COLO829 (cell line): ENCODE results near the gene AOX1.
"Not testable (repeated sequence)": the region's sequence is repeated elsewhere in the genome, so short reads cannot be mapped to it uniquely, and the experiment has no call there.

Experiments used
- DNase-seq: peaks from one replicate; pipeline ENCODE4 v3.0.0; 2012; ENCODE audit warnings: low spot score

The AOX1 gene

DNA sequence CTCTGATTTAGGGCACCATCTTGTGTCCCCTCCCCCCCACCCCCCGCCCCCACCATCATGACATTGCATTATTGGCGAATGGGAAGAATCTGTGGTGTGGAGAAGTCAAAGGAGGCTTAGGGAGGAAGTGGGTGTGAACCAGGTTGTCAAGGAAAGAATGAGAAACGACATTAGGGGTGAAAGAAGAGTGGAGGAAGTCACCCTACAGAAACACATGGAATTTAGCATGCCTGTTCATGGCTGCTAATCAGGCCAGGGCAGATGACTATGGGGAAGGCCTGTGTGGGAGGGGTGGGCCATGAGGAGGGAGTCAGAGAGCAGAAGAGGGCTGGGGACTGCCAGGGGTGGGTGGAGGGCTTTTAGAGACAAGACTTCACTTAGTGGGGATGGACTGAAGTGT, 81.6 kb downstream of the AOX1 start:
- DNase-seq = no peak

DNA sequence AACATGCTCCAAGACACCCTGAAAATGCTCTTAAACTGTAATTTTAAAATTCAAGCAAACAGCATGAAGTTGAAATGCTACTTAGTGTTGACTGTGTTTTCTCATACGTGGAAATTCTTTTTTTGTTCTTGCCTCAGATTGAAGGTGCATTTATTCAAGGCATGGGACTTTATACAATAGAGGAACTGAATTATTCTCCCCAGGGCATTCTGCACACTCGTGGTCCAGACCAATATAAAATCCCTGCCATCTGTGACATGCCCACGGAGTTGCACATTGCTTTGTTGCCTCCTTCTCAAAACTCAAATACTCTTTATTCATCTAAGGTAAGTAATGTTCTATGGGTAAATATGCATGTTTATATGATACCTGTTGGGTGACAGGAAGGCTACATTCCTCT, 82.7 kb downstream of the AOX1 start:
- DNase-seq = no peak

DNA sequence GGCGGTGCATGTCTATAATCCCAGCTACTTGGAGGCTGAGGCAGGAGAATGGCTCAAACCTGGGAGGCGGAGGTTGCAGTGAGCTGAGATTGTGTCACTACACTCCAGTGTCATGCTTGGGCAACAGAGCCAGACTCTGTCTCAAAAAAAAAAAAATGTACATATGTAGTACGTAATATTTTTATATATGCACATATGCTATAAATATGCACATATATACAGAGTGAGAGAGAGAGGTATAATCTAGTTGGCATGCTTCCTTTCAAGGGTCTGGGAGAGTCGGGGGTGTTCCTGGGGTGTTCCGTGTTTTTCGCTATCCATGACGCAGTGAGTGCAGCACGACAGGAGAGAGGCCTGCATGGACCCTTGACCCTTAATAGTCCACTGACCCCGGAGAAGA, 83.5 kb downstream of the AOX1 start:
- no peak for DNase-seq

DNA sequence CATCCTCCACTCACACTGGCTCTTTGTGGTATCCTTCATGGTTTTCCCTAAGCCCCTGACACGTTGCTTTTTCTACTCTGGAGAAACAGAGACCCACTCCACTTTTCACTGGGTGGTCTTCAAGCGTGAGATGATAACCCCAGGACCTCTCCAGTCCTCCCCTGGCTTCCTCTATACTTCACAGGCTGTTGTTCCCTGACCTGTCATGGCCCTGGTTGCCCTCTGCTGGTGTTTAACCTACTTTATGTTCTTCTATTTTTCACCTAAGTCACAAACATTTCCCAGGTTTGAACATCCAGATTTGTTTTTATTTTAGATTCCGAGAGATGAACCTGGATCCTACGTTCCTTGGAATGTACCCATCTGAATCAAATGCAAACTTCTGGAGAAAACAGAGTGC, 84.5 kb downstream of the AOX1 start:
- no peak for DNase-seq

DNA sequence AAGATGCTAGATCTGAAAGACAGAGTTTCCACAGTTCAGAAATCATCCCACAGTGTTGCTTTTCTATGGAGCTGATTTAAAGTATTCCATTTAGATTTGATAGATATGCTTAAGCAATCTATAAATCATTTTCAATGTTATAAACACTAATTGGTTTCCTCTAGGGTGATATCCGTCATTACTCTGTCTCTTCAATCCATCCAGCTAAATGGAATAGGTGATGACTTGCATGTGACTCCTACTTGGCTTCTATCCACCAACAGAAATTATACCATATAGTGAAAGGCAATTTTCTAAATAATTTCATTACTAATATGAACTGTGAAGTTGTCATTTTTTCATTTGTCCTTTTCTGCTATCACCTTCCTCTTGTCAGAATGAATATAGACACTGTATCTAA, 84.9 kb downstream of the AOX1 start:
- no peak for DNase-seq

DNA sequence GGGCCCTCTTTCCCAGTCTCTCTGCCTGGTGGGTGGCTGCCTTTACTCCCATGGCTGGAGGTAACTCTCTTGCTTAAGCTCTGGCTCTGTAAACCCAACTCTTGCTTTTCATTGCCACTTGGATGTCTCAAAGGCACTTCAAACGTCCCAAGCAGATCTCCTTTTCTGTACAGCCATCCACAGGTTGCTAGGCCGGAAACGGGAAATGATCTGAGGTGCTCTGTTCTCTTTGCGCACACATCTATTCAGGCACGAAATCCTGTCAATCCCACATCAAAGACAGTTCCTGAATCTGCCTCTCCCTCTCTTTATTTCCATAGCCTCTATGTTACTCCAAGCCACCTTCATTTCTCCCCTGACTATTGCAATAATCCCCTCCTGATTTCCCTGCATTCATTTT, 87.4 kb downstream of the AOX1 start:
- no peak for DNase-seq

DNA sequence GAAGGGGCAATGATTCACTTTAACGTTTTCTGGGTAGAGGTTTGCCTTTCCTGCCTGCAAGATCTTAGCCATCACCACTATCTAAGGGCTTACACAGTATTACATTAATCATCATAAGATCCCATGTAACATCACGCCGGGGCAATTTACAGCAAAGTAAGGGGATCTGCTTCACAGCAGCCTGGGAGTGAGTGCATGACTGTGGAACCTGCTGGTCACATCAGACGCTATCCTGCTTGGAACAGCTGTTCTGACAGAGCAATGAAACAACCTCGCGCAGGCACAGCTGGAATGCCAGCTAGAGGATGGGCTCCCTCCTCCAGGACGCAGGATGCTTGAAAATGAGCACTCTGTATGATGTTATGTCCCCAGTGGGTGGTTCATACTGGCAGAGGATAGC, 89.0 kb downstream of the AOX1 start:
- no peak for DNase-seq

DNA sequence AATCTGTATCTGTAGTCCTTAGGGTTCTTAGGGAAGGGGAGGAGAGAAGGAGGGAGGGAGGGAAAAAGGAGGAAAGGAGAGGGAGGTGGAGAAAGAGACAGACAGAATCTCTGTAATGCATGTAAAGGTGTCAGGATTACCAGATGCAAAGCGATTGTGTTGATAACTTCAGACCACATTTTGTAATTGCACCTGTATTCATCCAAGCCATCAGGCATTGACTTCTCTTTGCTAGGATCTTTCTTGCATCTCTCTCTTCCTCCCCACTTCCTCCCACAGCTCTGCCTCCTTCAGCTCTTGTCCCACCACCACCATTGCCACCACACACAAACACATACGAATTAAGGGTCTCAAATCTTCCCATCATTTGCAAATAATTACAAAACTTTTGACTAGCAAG, 91.4 kb downstream of the AOX1 start:
- DNase-seq = no peak

DNA sequence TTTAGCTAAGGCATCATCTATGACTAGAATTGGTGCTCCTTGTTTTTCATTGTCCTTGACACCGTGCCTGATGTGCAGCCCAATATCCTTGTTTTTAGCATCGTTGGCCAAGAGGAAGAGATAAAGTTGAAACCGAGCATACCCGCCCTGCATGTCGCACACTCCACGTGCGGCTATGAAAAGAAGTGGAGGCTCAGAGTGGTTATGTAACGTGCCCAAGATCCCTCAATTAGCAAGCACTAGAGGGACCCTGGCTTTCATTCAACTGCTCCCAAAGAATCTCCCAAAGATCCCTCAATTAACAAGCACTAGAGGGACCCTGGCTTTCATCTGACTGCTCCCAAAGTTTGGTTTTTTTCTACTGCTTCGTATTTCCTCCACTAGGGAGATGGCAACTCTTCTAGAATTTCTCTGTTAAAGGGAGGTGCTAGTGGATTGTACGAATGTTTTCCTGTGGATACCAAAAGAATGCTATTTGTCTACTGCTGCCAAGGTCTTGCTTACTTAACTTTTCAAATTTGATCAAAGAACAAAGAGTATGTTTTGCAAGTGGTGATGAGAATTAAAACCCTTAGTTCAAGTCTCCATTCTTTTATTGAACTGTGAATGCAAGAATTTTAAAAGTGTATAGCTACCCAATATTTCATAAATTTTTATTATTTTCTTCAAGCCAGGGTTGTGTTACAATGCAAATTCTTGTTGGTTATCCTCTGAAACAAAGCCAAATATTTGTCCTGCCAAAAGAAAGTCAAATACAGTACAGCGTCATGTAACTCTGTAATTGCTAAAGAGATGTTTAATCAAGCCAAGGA, 92.1 kb downstream of the AOX1 start:
- DNase-seq = no peak

DNA sequence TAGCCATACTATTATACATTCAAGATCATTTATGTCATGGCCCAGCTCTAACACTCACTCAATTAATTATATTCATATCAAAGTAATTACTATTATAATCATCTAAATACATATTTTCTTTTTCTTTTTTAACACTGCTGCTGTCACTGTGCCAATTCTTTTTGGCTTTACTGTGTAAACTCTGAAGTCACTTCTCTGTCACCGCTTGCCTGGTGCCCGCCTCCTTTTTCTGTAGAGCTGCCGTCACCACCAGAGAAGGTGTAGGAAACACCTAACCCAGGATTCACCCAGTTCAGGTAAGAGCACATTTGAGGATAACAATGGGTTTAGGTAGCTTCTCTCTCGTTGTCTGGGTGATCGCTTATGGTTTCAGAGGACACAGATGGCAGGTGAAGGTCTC, 93.3 kb downstream of the AOX1 start:
- DNase-seq = no peak

DNA sequence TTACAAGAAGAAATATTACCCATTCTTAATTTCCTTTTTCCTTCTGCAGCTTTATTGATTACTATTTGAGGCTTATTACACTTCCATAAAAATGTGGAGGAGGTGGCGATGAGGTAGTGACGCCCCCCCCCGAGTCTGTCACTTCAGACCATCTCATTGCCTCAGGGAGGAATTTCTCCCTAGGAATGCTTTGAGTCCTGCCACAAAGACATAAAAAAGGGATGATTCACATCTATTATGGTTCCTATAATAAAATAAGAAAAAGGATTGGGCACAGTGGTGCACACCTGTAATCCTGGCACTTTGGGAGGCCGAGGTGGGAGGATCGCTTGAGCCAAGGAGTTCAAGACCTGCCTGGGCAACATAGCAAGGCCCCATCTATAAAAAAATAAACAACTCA, 93.7 kb downstream of the AOX1 start:
- DNase-seq = no peak

DNA sequence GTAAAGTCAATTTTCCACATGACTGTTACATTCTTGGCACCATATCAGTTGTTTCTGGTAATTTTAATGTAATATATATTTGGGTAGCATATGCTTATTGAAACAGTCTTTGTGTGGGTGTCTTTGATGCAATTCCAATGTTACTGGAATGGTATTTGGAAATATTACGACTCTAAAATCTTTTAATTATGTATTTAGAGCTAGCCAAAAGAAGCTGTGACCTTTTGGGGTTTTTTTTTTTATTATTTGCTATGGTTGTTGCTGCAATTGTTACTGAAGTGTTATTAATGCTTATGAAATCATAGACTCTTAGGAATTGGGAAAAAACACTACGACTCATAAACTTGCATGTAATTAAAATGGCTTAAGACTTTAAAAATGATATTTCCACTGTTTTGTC, 95.9 kb downstream of the AOX1 start:
- DNase-seq = no peak

DNA sequence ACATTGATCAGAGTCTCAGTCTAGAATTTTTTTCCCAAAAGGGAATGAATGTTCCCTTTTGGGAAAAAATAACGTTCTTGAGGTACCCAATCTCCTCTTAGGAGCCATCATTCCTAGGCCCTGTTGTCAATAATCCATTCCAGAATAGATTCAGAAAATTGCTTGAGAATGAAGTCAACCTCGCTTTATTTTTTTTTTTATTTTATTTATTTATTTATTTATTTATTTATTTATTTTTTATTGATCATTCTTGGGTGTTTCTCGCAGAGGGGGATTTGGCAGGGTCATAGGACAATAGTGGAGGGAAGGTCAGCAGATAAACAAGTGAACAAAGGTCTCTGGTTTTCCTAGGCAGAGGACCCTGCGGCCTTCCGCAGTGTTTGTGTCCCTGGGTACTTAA, 96.6 kb downstream of the AOX1 start:
- DNase-seq = not testable (repeated sequence)

DNA sequence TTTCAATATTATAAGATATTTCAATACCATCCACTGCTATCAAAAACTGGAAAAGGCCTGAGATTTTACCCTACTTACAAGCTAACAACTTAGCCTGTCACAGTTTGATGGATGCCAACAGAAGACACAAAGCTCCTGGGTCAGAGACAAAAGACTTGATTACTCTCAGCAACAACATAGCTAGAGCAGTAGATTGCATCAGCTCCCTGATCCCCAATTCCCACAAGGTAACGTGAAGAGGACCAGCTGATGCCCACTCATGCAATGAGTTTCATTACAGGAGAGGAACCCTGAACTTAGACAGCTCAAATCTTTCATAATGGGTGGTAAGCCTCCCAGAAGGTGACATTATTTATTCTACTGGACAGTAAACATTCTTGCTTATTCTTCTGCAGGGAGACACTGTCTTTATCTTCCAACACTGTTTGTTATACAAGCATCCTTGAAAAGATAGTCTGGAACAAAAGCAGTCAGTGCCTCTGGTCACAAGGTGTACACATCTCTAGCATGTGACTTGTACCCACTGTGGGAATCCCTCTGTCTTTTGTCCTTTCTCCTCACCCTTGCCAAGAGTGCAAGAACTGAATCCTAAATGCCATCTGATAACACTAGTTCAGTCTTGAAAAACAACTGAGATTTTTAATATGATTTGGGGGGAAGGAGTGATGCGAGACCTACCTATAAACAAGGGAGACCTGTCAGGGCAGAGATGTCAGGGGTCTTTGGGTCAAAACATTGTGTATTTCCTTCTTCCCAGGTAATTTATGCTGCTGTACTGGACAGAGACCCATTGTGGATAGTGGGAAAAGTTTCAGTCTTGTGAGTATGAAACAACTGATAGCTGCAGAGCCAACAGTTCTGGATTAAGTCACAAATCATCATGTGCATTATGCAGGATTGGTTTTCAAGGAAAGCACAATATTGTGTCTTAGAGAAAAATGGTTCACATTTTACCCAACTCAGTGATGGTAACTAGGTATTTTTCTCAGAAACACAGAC, 102.4 kb downstream of the AOX1 start:
- no peak for DNase-seq

DNA sequence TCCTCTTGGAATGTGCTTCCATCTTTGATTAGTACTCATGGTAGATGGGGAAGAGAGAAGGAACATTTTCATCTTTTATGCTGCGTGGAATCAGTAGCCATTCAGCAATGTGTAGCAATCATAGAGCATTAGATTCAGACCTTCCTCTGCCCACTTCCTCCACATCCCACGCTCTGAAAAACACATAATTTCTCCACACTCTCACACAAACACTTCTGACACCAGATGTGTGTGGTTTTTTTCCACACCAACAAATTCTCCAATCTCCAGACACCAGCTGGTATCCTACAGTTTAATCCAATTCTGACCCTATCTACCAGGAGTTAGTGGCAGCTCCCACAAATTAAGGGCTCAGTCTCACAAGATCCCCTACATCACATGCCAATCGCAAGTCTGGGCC, 103.3 kb downstream of the AOX1 start:
- DNase-seq = no peak

DNA sequence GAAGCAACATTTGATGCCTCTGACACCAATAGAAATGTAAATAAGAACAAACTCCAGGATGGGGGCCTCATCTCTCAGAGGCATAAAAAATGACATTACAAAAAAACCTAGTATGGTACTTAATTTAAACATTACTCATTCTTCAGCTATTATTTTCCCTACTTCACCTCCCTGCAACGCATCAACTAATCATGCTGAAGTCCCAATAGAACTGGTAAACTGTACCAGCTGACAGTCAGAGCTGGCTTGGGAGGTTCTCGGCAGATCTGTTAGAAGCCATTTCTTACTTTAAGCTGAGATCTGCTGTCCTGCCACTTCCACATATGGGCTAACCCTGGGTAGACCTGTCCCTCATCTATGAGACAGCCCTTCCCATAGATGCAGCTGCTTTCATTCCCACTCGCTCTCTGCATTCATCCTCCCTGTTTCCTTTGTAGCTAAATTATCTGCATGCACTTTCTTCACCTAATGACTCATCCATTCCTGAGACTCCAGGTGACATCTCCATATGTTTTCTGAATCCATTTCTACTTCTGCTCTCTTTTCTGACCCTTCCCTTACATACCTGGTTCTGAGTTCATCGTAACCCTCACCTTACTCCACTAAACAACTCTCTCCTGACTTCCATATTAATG, 108.1 kb downstream of the AOX1 start:
- DNase-seq = no peak

DNA sequence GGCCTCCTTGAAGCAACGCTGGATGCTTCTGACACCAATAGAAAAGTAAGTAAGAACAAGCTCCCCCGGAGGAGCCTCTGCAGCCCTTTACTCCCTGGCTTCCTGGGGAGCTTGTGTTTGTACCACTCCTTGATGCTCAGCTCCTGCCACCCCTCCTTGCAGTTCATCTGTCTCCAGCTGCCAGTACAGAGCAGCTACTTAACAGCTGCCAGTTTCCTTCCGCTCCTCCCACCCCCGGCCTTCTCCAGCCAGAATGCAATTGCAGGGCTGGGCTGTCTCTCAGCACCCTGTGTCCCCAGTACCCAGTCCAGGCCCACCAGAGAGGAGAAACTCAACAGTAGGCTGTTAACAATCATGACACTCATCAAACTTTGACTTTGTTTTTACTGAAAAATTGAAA, 109.4 kb downstream of the AOX1 start:
- no peak for DNase-seq

DNA sequence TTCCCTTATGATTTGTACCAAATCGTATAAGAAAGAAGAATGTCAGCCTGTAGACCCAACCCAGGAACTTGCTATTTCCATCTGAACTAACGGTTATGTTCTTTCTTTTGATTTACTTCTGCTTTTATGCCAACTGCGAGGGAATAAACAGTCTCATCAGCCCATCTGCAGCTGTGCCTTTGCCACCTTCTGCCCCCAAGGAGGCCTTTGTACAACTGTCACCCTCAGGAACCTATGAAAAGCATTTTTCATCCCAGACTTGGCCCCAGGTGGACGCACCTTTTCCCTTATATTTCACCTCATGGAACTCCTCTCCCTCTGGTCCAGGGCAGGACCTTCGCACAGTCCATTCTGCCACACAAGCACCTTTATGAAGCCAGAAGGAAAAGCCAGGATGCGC, 109.8 kb downstream of the AOX1 start:
- DNase-seq = no peak

DNA sequence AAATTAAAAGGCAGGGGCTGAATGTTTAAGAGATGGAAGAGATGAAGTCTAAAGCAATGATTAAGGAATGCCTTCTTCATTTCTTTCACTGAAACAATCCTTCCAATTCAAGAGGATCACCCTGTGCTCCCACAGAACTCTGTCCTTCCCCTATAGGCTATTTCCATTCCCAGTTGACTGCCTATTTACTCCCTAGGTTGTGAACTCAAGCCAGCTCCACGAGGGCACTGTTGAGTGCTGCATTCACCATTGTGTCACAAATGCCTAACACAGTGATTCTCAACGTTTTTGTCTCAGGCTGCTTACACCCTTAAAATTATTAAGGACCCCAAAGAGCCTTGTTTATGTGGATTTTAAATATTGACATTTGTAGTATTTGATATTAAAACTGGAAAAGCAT, 112.4 kb downstream of the AOX1 start:
- DNase-seq = no peak

DNA sequence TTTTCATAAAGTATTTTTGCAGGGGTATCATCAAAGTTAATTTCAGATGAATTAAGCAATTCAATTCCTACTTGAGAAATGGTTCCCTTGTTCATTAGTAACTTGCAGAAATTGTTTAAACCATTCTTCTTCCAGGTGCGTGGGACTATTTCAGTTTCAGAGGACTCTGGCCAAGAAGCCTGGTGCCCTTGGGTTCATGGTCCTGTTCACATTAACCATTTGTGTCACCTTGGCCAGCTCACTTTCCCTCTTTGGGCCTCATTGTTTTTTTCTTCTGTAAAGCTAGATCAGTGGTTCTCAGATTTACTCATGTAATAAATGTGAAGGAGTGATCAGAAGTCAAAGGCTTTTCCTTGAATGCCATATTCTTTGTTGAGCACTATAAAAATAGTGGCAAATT, 113.5 kb downstream of the AOX1 start:
- DNase-seq = no peak

DNA sequence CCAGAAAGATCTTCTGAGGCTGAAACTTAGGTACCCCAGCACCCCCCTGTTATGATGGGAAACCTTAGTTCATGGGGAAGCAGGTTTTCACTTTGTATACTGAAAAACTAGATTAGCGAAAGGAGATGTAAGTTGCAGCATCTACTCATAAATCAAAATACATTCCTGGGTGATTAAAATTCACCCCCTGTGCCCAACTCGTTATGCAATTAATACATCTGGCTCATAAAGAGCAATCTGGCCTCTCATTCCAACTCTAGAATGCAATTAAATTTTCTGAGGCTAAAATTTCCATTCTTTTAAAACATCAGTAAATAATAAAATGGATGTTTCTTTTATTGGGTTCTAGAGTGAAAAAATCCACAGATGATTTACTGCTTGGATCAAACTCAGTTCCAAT, 115.0 kb downstream of the AOX1 start:
- no peak for DNase-seq

DNA sequence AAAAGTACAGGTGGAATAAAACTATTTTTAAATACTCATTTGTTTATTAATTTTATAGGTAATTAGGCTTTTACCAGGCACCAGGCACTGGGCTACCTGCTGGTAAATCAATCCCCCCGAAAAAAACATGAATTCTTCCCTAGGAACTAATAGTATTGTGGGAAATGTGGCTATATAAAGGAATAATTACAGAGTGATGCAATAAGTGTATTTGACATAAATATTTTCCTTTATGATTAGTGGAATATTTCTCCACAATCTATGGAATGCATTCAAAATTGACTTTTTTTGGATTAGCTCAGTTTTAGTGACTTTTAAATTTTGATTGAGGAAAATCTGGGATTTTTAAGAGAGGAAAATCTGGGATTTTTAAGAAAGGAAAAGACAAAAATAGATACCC, 116.2 kb downstream of the AOX1 start:
- DNase-seq = no peak

DNA sequence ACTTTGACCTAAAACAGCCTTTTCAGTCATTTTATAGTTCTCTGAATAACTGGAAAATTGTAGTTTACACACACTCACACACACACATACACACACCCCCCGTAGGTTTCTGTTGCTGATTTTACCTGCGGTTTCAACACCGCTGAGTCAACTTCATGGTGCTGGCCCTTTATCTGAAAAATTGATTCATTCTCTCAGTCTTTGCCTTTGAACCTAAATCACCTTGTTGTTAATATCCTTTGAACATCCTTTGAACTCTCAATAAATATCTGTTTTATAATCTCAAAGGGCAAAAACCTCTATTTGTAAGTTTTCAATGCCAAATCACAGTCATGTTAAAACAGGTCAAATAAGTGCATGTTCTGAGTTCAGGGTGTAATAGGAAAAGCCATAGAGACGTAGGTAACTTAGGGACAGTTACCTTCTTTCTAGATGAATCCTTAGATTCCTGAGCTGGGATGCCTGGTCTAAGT, 116.9 kb downstream of the AOX1 start:
- no peak for DNase-seq
